Sigmoid colon (tissue), 7 donors: ENCODE measurements around the gene SUN2. TPM values are rescaled to one million over a fixed set of nuclear protein-coding genes. Genes with fewer than 3 reads are reported as not detected.

ENCODE experiments used
- DNase-seq: peaks from one replicate; pipeline ENCODE4 v3.0.0-alpha.2; 2019
- H3K27ac ChIP-seq, 4 donors: fragments of 200-600 bp; sonication (generic); one replicate each; pipeline ENCODE4 v1.5.1; 2016 to 2019; ENCODE audit warnings: mild to moderate bottlenecking in 1 of 4
- H3K27me3 ChIP-seq, 3 donors: fragments of 200-600 bp; sonication (generic); one replicate each; pipeline ENCODE4 v1.5.1; 2019; ENCODE audit warnings: mild to moderate bottlenecking in 1 of 3
- H3K36me3 ChIP-seq, 4 donors: fragments of 200-600 bp; sonication (generic); one replicate each; pipeline ENCODE4 v1.5.1; 2016 to 2019
- H3K4me1 ChIP-seq, 4 donors: fragments of 200-600 bp; sonication (generic); one replicate each; pipeline ENCODE4 v1.5.1; 2017 to 2019
- H3K4me3 ChIP-seq, 4 donors: fragments of 200-600 bp; sonication (generic); one replicate each; pipeline ENCODE4 v1.5.1; 2017 to 2019; ENCODE audit warnings: mild to moderate bottlenecking in 2 of 4, moderate library complexity in 1 of 4
- H3K9me3 ChIP-seq, 4 donors: fragments of 200-600 bp in 3 of 4; sonication (generic) in 3 of 4; one replicate each; pipeline versions ENCODE4 v1.5.1 to v1.6.1; 2013 to 2019
- EP300 ChIP-seq, 4 donors: sonication (generic); formaldehyde crosslinking; IDR thresholded peaks; one replicate each; pipeline ENCODE4 v1.6.1; 2017; ENCODE audit warnings: antibody characterized with exemption in 4 of 4
- POLR2A ChIP-seq, 2 donors: fragments of 450-650 bp; IDR thresholded peaks; one replicate each; pipeline ENCODE4 v1.6.1; 2016; ENCODE audit warnings: antibody characterized with exemption in 2 of 2, mild to moderate bottlenecking in 2 of 2, moderate library complexity in 2 of 2
- POLR2AphosphoS5 ChIP-seq, 4 donors: sonication (generic); formaldehyde crosslinking; IDR thresholded peaks; one replicate each; pipeline ENCODE4 v1.6.1; 2017; ENCODE audit warnings: antibody characterized with exemption in 4 of 4
- WGBS, 2 donors: extraction: QIAGEN DNeasy Blood & Tissue Kit; methylation state at CpG; one replicate each; pipeline ENCODE4 v1.1.7; 2013; 5-methylcytosine and 5-hydroxymethylcytosine counted together
- intact Hi-C: fragments of 100-400 bp; cut with DNase I; formaldehyde crosslinking; loops from one replicate; pipeline ENCODE4 v1.15.1; 2023
- polyA plus RNA-seq, 3 donors: library from polyadenylated mRNA; stranded (reverse); fragments of 200-250 nt; gene quantifications; one replicate each; pipeline ENCODE4 v1.2.3, GENCODE V29; 2013
- total RNA-seq, 4 donors: library from RNA; depleted of rRNA; stranded (reverse); fragments of >200 nt; gene quantifications; one replicate each; pipeline ENCODE4 v1.1.0, GENCODE V29; 2016
- TF ChIP-seq, protein P1 (sequence below), 4 experiments: fragments of 450-650 bp in 3 of 4; fragments of 200-600 bp in 1 of 4; IDR thresholded peaks; one replicate each; pipeline ENCODE4 v1.5.1; 2016 to 2019; ENCODE audit warnings: antibody characterized with exemption in 4 of 4, mild to moderate bottlenecking in 3 of 4, moderate library complexity in 2 of 4
- donor health status: healthy with polysubstance abuse.
- donor health status: Bipolar disorder and iron deficiency.
- donor health status: healthy.

SUN2 gene
- total and polyA plus RNA-seq, 7 donors, result 9.2 to 319 (median 255) TPM

DNA sequence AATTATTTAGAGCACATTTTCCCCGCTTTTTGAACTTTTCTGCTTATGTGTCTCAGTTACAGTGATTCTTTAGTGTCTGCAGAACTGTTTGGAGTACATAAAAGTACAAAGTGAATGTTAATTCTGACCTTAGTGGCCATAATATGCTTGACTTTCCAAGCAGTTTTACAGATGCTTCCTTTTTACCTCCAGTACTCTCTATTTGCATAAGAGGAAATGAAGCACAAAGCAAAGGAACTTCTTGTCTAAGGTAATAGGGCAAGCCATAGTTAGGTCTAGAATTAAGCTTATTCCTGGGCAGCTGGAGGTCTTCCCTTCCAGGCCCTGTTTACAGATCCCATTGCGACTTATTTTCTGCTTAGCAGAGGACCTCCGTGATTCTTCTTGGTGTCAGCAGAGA, 46.5 kb downstream of the SUN2 start:
- no peak overlapping the region for H3K4me3 ChIP-seq
- intact Hi-C loops, result no loop called here
- H3K27ac ChIP-seq, result no peak overlapping the region
- whole genome bisulfite sequencing, 2 donors, result 89 to 90% methylated on average over 3 of the region's 3 CpGs
- H3K9me3 ChIP-seq, result no peaks in the 10 kb centered on the region
- peaks cover 0 to 44% (median 32%) of the 10 kb centered on the region in 4 donors for H3K4me1 ChIP-seq
- peaks cover 0 to 26% (median 2%) of the 10 kb centered on the region in 4 donors for H3K36me3 ChIP-seq
- TF ChIP-seq, protein P1, sequence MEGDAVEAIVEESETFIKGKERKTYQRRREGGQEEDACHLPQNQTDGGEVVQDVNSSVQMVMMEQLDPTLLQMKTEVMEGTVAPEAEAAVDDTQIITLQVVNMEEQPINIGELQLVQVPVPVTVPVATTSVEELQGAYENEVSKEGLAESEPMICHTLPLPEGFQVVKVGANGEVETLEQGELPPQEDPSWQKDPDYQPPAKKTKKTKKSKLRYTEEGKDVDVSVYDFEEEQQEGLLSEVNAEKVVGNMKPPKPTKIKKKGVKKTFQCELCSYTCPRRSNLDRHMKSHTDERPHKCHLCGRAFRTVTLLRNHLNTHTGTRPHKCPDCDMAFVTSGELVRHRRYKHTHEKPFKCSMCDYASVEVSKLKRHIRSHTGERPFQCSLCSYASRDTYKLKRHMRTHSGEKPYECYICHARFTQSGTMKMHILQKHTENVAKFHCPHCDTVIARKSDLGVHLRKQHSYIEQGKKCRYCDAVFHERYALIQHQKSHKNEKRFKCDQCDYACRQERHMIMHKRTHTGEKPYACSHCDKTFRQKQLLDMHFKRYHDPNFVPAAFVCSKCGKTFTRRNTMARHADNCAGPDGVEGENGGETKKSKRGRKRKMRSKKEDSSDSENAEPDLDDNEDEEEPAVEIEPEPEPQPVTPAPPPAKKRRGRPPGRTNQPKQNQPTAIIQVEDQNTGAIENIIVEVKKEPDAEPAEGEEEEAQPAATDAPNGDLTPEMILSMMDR (IDR thresholded peaks at IDR 0.05), result no peak
- TF ChIP-seq POLR2AphosphoS5 (IDR thresholded peaks at IDR 0.05), result no peak
- no peak for TF ChIP-seq POLR2A (IDR thresholded peaks at IDR 0.05)
- no peak for TF ChIP-seq EP300 (IDR thresholded peaks at IDR 0.05)
- H3K27me3 ChIP-seq, result no peaks in the 10 kb centered on the region
- no peak for DNase-seq

DNA sequence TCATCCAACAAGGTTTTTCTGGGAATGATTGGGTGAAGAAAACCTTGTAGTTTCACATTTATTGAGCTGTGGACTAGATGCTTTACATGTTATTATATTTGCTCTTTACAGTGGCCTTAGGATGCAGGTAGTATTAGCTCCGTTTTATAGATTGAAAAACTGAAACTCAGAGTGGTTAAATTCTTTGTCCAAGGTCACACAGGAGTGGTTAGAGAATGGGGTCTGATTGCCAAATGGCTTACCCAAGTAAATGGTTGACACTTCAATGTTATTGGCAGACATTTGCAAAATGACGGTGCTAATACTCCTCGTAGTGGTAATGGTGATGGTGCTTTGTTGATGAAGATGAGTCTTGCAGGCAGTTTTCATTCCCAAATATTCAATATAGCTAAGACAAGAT, 47.8 kb downstream of the SUN2 start:
- TF ChIP-seq POLR2AphosphoS5 (IDR thresholded peaks at IDR 0.05) (no peak), POLR2A (IDR thresholded peaks at IDR 0.05) (no peak), EP300 (IDR thresholded peaks at IDR 0.05) (no peak)
- TF ChIP-seq, protein P1 (IDR thresholded peaks at IDR 0.05), result no peak
- 78 to 83% methylated on average over 3 of the region's 3 CpGs for WGBS, 2 donors
- Histone ChIP-seq H3K4me1 (peaks cover 0 to 34% (median 28%) of the 10 kb centered on the region in 4 donors), H3K9me3 (no peaks in the 10 kb centered on the region), H3K27ac (no peak overlapping the region), H3K27me3 (no peaks in the 10 kb centered on the region), H3K4me3 (no peak overlapping the region), H3K36me3 (peaks cover 0 to 26% (median 2%) of the 10 kb centered on the region in 4 donors)
- no peak for DNase-seq
- intact Hi-C loops, result no loop called here

DNA sequence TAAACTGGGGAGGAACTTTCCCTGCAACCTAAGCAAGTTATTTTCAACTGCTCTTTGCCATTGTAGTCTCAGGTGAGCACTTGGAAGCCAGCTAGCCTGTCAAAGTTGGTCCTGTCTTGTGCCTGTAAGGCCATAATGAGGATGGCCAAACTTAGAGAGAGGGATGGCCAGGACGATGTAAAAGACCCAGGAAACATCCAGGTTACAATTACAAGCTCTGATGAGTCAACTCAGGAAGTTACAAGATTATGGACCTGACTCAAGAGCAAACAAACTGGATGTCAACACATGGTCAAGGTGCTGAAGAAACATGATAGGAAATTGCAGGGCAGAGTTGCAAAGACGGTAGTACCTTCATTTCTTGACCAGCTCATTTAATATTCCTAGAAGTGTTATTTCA, 48.5 kb downstream of the SUN2 start:
- Histone ChIP-seq H3K36me3 (peaks cover 0 to 21% (median 2%) of the 10 kb centered on the region in 4 donors), H3K9me3 (no peaks in the 10 kb centered on the region), H3K27ac (peak overlapping the region; percentile 95 to 99 (median 98)), H3K4me1 (peaks cover 0 to 30% (median 27%) of the 10 kb centered on the region in 4 donors), H3K27me3 (no peaks in the 10 kb centered on the region), H3K4me3 (peak overlapping the region in 3 of 4 donors; percentile 87 to 98 (median 93))
- 5 to 39% methylated on average over 2 of the region's 2 CpGs for WGBS, 2 donors
- intact Hi-C loops, result no loop called here
- no peak for DNase-seq
- TF ChIP-seq POLR2A (IDR thresholded peaks at IDR 0.05), result peak in 1 of 2 donors; percentile 14
- no peak for TF ChIP-seq POLR2AphosphoS5 (IDR thresholded peaks at IDR 0.05)

DNA sequence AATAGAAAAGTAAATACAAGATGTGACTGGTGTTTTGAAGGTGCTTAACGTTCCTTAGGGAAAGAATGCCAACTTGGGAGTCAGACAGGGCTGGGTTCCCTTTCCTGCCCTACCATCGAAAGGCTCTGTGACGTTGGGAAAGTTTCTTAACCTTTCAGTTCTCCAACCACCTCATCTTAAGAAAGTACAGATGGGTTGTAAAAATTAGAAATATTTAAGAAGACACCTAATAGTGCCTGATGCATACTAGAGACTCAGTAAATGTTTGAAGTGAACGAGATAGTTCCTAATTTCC, 49.0 kb downstream of the SUN2 start:
- TF ChIP-seq POLR2AphosphoS5 (IDR thresholded peaks at IDR 0.05) (no peak), POLR2A (IDR thresholded peaks at IDR 0.05) (no peak), EP300 (IDR thresholded peaks at IDR 0.05) (no peak)
- TF ChIP-seq, protein P1 (IDR thresholded peaks at IDR 0.05), result no peak
- Histone ChIP-seq H3K4me1 (peaks cover 0 to 30% (median 26%) of the 10 kb centered on the region in 4 donors), H3K27ac (peak overlapping the region; percentile 95 to 99 (median 98)), H3K27me3 (no peaks in the 10 kb centered on the region), H3K9me3 (no peaks in the 10 kb centered on the region), H3K4me3 (peak overlapping the region; percentile 73 to 98 (median 90)), H3K36me3 (peaks cover 0 to 16% (median 2%) of the 10 kb centered on the region in 4 donors)
- 0 to 4% methylated on average over 4 of the region's 4 CpGs for WGBS, 2 donors
- DNase-seq, result no peak
- intact Hi-C loops, result no loop called here

DNA sequence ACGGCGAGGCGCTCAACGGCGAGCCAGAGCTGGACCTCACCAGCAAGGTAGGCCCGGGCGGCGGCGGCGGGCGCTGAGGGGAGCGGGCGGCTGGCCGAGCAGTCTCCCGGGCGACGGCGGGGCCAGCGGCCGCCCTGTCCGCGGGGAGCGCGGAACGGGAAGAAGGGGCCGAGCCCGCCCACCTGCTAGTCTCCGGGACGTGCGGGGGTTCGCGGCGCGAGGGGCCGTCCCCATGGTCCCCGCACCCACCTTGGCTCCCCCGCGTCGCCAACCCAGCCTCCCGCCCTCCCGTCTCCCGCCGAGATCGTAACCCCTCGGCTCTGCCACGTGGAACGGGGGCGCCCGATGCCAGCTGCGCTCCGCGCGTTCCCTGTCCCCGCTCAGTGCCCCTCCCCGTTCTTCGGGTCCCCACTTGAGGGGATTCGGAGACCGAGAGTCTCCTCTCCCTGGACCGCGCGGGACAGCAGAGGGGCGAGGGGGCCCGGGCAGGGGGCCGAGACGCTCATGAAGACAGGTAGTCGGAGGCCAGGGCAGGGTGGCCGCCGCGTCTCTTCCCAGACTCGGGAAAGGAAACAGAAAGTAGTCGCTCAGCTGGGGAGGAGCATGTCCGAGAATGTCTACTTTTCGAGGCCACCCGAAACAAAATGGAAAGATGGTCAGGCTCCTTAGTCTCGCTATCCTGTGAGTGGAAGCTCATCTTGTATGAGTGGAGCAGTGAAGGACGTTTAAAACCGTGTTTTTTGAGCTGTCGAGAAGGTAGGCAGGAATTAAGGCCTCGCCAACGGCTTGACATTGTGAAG, 49.5 kb downstream of the SUN2 start:
- Histone ChIP-seq H3K4me1 (peaks cover 0 to 35% (median 31%) of the 10 kb centered on the region in 4 donors), H3K9me3 (no peaks in the 10 kb centered on the region), H3K4me3 (peak overlapping the region; percentile 73 to 98 (median 90)), H3K27ac (peak overlapping the region; percentile 95 to 99 (median 98)), H3K27me3 (no peaks in the 10 kb centered on the region), H3K36me3 (peaks cover 0 to 13% (median 2%) of the 10 kb centered on the region in 4 donors)
- WGBS, 2 donors, result 0 to 1% methylated on average over 80 of the region's 80 CpGs
- intact Hi-C loops, result no loop called here
- peak in 1 of 4 donors; percentile 42 for TF ChIP-seq POLR2AphosphoS5 (IDR thresholded peaks at IDR 0.05)
- TF ChIP-seq POLR2A (IDR thresholded peaks at IDR 0.05), result no peak
- TF ChIP-seq EP300 (IDR thresholded peaks at IDR 0.05), result no peak
- peak; percentile 78 for DNase-seq
